GM23338 (cell line): ENCODE measurements around the gene KRTCAP2. TPM values are rescaled to one million over a fixed set of nuclear protein-coding genes. Genes with fewer than 3 reads are reported as not detected.
A peak's percentile ranks its signal among the peaks of the same experiment; 100 is the strongest.

ENCODE experiments used
- ATAC-seq: fragments of 200-7000 bp; cut with Tn5 transposase; 3 replicates; pipeline ENCODE4 v1.9.1; 2020
- DNase-seq: peaks from one replicate; pipeline ENCODE4 v3.0.0-alpha.2; 2015; ENCODE audit warnings: low spot score
- H2AFZ ChIP-seq: fragments of 200-600 bp; sonication (generic); 2 replicates; pipeline ENCODE4 v1.8.0; 2016; ENCODE audit warnings: antibody characterized with exemption, mild to moderate bottlenecking, moderate library complexity
- H3F3A ChIP-seq: fragments of 200-600 bp; sonication (generic); replicated peaks from 2 replicates; pipeline ENCODE4 v1.8.0; 2017; ENCODE audit warnings: antibody characterized with exemption, mixed run types, low read depth
- H3K27ac ChIP-seq: fragments of 200-600 bp; sonication (generic); 2 replicates; pipeline ENCODE4 v1.6.1; 2016; ENCODE audit warnings: low read depth
- H3K27me3 ChIP-seq: fragments of 200-600 bp; sonication (generic); 2 replicates; pipeline ENCODE4 v1.8.0; 2016; ENCODE audit warnings: mild to moderate bottlenecking, mixed run types, moderate library complexity; ENCODE audit not compliant: insufficient read depth
- H3K36me3 ChIP-seq: fragments of 200-600 bp; sonication (generic); 2 replicates; pipeline ENCODE4 v1.8.0; 2016; ENCODE audit warnings: mild to moderate bottlenecking; ENCODE audit not compliant: insufficient read depth
- H3K4me1 ChIP-seq: fragments of 200-600 bp; sonication (generic); 2 replicates; pipeline ENCODE4 v1.8.0; 2016; ENCODE audit warnings: mild to moderate bottlenecking, moderate library complexity; ENCODE audit not compliant: insufficient read depth
- H3K4me2 ChIP-seq: fragments of 200-600 bp; sonication (generic); 2 replicates; pipeline ENCODE4 v1.7.1; 2017; ENCODE audit warnings: mixed run types
- H3K4me3 ChIP-seq: fragments of 200-600 bp; sonication (generic); 2 replicates; pipeline ENCODE4 v1.6.1; 2016; ENCODE audit warnings: mixed run types
- H3K79me2 ChIP-seq: fragments of 200-600 bp; sonication (generic); replicated peaks from 2 replicates; pipeline ENCODE4 v1.8.0; 2017; ENCODE audit warnings: mild to moderate bottlenecking; ENCODE audit not compliant: insufficient read depth
- H3K9me2 ChIP-seq: fragments of 200-600 bp; sonication (generic); 2 replicates; pipeline ENCODE4 v1.8.0; 2017; ENCODE audit not compliant: insufficient read depth
- H4K20me1 ChIP-seq: fragments of 200-600 bp; sonication (generic); replicated peaks from 2 replicates; pipeline ENCODE4 v1.8.0; 2017; ENCODE audit warnings: mild to moderate bottlenecking; ENCODE audit not compliant: insufficient read depth
- H3K27ac Mint-ChIP-seq: 2 replicates; pipeline ENCODE4 v1.8.0; 2020; ENCODE audit warnings: inconsistent platforms, mild to moderate bottlenecking, moderate library complexity, mixed read lengths
- H3K27me3 Mint-ChIP-seq: 3 replicates; pipeline ENCODE4 v1.8.0; 2022; ENCODE audit warnings: low read depth, mild to moderate bottlenecking, moderate library complexity, mixed read lengths, inconsistent platforms; ENCODE audit not compliant: insufficient read depth, poor library complexity
- H3K36me3 Mint-ChIP-seq: 3 replicates; pipeline ENCODE4 v1.8.0; 2021; ENCODE audit warnings: low read depth, mild to moderate bottlenecking, inconsistent platforms, moderate library complexity, mixed read lengths
- H3K4me1 Mint-ChIP-seq: 3 replicates; pipeline ENCODE4 v1.8.0; 2020; ENCODE audit warnings: mild to moderate bottlenecking, inconsistent platforms, mixed read lengths
- H3K4me3 Mint-ChIP-seq: 3 replicates; pipeline ENCODE4 v1.8.0; 2021; ENCODE audit warnings: moderate library complexity, mild to moderate bottlenecking, inconsistent platforms, mixed read lengths
- H3K9me3 Mint-ChIP-seq: 3 replicates; pipeline ENCODE4 v1.8.0; 2020; ENCODE audit warnings: moderate library complexity, mild to moderate bottlenecking, inconsistent platforms, mixed read lengths
- CREB1 ChIP-seq: fragments of 250-450 bp; sonication (Bioruptor Pico); IDR thresholded peaks from 2 replicates; pipeline ENCODE4 v1.5.0; 2020; ENCODE audit warnings: low read depth, mild to moderate bottlenecking, moderate library complexity
- CTCF ChIP-seq, 2 experiments: fragments of 200-600 bp in 1 of 2; sonication (generic) in 1 of 2; conservative IDR thresholded peaks; 2 replicates each; pipeline versions ENCODE4 v1.5.1 to v1.6.1; 2016 to 2017; ENCODE audit warnings: antibody characterized with exemption in 2 of 2, low read depth in 2 of 2, mild to moderate bottlenecking in 2 of 2, moderate library complexity in 1 of 2
- ETS1 ChIP-seq: IDR thresholded peaks from 2 replicates; pipeline ENCODE4 v1.6.1; 2016; ENCODE audit warnings: antibody characterized with exemption
- EZH2phosphoT487 ChIP-seq: fragments of 200-600 bp; sonication (generic); IDR thresholded peaks from one replicate; pipeline ENCODE4 v1.8.1; 2018; ENCODE audit warnings: antibody characterized with exemption; ENCODE audit not compliant: unreplicated experiment
- JUNB ChIP-seq: IDR thresholded peaks from one replicate; pipeline ENCODE4 v1.6.1; 2016; ENCODE audit warnings: antibody characterized with exemption; ENCODE audit not compliant: unreplicated experiment
- NANOG ChIP-seq: IDR thresholded peaks from 2 replicates; pipeline ENCODE4 v1.6.1; 2016; ENCODE audit warnings: antibody characterized with exemption, borderline replicate concordance
- POLR2AphosphoS5 ChIP-seq: IDR thresholded peaks from 2 replicates; pipeline ENCODE4 v1.6.1; 2016; ENCODE audit warnings: antibody characterized with exemption, low read depth
- STAT1 ChIP-seq: IDR thresholded peaks from one replicate; pipeline ENCODE4 v1.6.1; 2016; ENCODE audit warnings: antibody characterized with exemption; ENCODE audit not compliant: unreplicated experiment
- ZNF114 ChIP-seq: fragments of 250-450 bp; sonication (Bioruptor Pico); IDR thresholded peaks from 2 replicates; pipeline ENCODE4 v1.5.0; 2020; ENCODE audit warnings: mild to moderate bottlenecking, moderate library complexity
- ZNF462 ChIP-seq: fragments of 250-450 bp; sonication (Bioruptor Pico); IDR thresholded peaks from 2 replicates; pipeline ENCODE4 v1.5.0; 2020; ENCODE audit warnings: mild to moderate bottlenecking, moderate library complexity
- polyA plus RNA-seq: library from polyadenylated mRNA; unstranded; fragments of >200 nt; fragmentation: Nextera tagmentation; extraction: Ambion mirVana; gene quantifications from 2 replicates; pipeline ENCODE4 v1.2.1, GENCODE V29; 2016
- total RNA-seq: library from RNA; depleted of rRNA; stranded (reverse); fragments of >200 nt; shearing (Covaris generic); gene quantifications from 2 replicates; pipeline ENCODE4 v1.2.3, GENCODE V29; 2014

Gene KRTCAP2
- total and polyA plus RNA-seq, 2 experiments from 2014 or later: 106 to 579 TPM

- H3K9me3 Mint-ChIP-seq: peaks cover 4% of the 10 kb centered on the region
- H3K79me2 ChIP-seq: peaks cover 20% of the 10 kb centered on the region
- H3K27me3 Mint-ChIP-seq: peaks cover 19% of the 10 kb centered on the region
- H3K4me3 ChIP-seq: peak overlapping the region; percentile 84
- peak overlapping the region; percentile 86 for H3K4me3 Mint-ChIP-seq
- H3F3A ChIP-seq: peaks cover 34% of the 10 kb centered on the region
- no peaks in the 10 kb centered on the region for H3K27me3 ChIP-seq
- peaks cover 24% of the 10 kb centered on the region for H3K36me3 Mint-ChIP-seq
- no peaks in the 10 kb centered on the region for H4K20me1 ChIP-seq
- peaks cover 20% of the 10 kb centered on the region for H3K4me1 ChIP-seq
- TF ChIP-seq STAT1: no peak
- no peaks in the 10 kb centered on the region for H3K9me2 ChIP-seq
- peak overlapping the region; percentile 100 for H3K4me2 ChIP-seq
- no peak for DNase-seq
- H3K27ac Mint-ChIP-seq: peak overlapping the region; percentile 94; the same call in 1 of the 2 replicates
- peaks cover 25% of the 10 kb centered on the region for H3K4me1 Mint-ChIP-seq
- no peak for ATAC-seq
- peaks cover 3% of the 10 kb centered on the region; the same call in 1 of the 2 replicates for H3K36me3 ChIP-seq
- peak overlapping the region; percentile 87; the same call in 1 of the 2 replicates for H2AFZ ChIP-seq
- H3K27ac ChIP-seq: peak overlapping the region; percentile 86; the same call in 1 of the 2 replicates
Observed at GRCh38 chr1:155171836-155172731, 1.0 kb downstream of the KRTCAP2 start.

- Mint-ChIP-seq H3K4me3 (no peak overlapping the region), H3K4me1 (peaks cover 21% of the 10 kb centered on the region), H3K9me3 (peaks cover 4% of the 10 kb centered on the region), H3K36me3 (peaks cover 16% of the 10 kb centered on the region), H3K27ac (no peak overlapping the region), H3K27me3 (peaks cover 19% of the 10 kb centered on the region)
- H3K27ac ChIP-seq: no peak overlapping the region
- no peak for DNase-seq
- H3K9me2 ChIP-seq: no peaks in the 10 kb centered on the region
- H3K4me1 ChIP-seq: peaks cover 28% of the 10 kb centered on the region
- no peaks in the 10 kb centered on the region for H3K36me3 ChIP-seq
- peaks cover 20% of the 10 kb centered on the region for H3K79me2 ChIP-seq
- H3K27me3 ChIP-seq: no peaks in the 10 kb centered on the region
- no peak for ATAC-seq
- peaks cover 33% of the 10 kb centered on the region for H3F3A ChIP-seq
- H3K4me3 ChIP-seq: no peak overlapping the region
- H2AFZ ChIP-seq: no peak overlapping the region
- no peak overlapping the region for H3K4me2 ChIP-seq
- TF ChIP-seq CTCF (conservative IDR thresholded peaks at IDR 0.05; ENCODE audit: low read depth in 2 of 2) (no peak), EZH2phosphoT487 (no peak), ZNF462 (no peak), ETS1 (no peak), CREB1 (CRISPR knock-in tag) (no peak), ZNF114 (CRISPR knock-in tag) (no peak), POLR2AphosphoS5 (no peak), JUNB (no peak), NANOG (no peak)
- no peaks in the 10 kb centered on the region for H4K20me1 ChIP-seq
Observed at GRCh38 chr1:155170806-155171205, 2.3 kb downstream of the KRTCAP2 start.
